Measurements from ENCODE around the gene C8G.

GRCh38 chr9:136955943-136956335 is 10.9 kb downstream of the C8G start:
- TF ChIP-seq POLR2A (IDR thresholded peaks at IDR 0.05) (no peak), CTCF (IDR thresholded peaks at IDR 0.05) (no peak), POLR2AphosphoS5 (IDR thresholded peaks at IDR 0.05; ENCODE audit: insufficient read depth in 1 of 2, low read depth in 1 of 2) (no peak)

All from vagina (tissue), 2 donors.